HG02870 (cell line): ENCODE results near the gene NOL6.
"Not testable (repeated sequence)": the region's sequence is repeated elsewhere in the genome, so short reads cannot be mapped to it uniquely, and the experiment has no call there.

Source experiments
- ATAC-seq: cut with Tn5 transposase; IDR thresholded peaks from one replicate; pipeline ENCODE4 v1.9.1; 2021; ENCODE audit warnings: mild to moderate bottlenecking, moderate library complexity; ENCODE audit not compliant: unreplicated experiment

The NOL6 gene, protein sequence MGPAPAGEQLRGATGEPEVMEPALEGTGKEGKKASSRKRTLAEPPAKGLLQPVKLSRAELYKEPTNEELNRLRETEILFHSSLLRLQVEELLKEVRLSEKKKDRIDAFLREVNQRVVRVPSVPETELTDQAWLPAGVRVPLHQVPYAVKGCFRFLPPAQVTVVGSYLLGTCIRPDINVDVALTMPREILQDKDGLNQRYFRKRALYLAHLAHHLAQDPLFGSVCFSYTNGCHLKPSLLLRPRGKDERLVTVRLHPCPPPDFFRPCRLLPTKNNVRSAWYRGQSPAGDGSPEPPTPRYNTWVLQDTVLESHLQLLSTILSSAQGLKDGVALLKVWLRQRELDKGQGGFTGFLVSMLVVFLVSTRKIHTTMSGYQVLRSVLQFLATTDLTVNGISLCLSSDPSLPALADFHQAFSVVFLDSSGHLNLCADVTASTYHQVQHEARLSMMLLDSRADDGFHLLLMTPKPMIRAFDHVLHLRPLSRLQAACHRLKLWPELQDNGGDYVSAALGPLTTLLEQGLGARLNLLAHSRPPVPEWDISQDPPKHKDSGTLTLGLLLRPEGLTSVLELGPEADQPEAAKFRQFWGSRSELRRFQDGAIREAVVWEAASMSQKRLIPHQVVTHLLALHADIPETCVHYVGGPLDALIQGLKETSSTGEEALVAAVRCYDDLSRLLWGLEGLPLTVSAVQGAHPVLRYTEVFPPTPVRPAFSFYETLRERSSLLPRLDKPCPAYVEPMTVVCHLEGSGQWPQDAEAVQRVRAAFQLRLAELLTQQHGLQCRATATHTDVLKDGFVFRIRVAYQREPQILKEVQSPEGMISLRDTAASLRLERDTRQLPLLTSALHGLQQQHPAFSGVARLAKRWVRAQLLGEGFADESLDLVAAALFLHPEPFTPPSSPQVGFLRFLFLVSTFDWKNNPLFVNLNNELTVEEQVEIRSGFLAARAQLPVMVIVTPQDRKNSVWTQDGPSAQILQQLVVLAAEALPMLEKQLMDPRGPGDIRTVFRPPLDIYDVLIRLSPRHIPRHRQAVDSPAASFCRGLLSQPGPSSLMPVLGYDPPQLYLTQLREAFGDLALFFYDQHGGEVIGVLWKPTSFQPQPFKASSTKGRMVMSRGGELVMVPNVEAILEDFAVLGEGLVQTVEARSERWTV

DNA sequence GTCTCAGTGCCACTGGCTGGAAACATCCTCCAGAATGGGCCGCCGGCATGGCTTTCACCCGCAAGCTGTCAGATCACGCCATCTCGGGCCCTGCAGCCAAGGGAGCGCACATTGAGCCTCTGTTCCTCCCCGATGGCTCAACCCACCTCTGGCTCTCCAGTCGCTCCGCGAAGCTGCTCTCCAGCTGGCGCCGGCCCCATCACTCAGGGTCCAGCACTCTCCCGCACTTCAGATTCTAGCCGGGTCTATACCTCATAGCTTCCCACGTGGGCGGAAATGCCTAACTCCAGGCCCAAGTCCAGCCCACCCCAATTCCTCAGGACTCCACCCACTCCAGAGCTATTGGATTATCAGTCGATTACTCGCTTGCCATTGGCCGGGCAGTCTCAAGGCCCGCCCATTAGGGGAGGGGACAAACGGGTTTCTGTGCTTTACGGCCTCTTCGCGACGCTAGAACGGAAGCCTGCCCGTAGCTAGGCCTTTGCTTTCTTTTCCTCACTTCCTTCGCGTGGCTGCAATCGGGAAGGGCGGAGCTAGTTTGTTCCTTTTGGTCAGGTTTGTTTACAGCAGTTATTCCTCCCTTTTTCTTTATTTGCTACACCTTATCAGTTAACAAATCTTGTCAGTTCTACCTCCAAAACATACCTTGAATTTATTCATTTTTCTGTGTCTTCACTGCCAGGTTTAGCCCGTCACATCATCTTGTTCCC lies at the start of gene NOL6:
NOL6 (minus strand) TSS at position 282 of the 710 bp plus-strand sequence; CDS start at position 200, 82 bp downstream.
- ATAC-seq, result peak; percentile 99

DNA sequence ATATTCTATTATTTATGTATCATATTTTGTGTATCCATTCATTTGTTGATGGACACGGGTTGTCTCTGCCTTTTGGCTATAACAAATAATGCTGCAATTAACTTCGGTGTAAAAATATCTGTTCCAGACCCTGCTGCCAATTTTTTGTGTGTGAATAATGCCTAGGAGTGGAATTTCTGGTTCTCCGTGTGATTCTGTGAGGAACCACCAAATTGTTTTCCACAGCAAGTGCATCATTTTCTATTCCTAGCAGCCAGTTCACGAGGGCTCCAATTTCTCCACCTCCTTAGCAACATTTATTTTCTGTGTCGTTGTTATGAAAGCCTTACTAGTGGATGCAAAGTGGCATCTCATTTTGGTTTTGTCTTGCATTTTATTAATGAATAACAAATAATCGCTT lies 48.1 kb upstream of the NOL6 start:
- ATAC-seq, result not testable (repeated sequence)

DNA sequence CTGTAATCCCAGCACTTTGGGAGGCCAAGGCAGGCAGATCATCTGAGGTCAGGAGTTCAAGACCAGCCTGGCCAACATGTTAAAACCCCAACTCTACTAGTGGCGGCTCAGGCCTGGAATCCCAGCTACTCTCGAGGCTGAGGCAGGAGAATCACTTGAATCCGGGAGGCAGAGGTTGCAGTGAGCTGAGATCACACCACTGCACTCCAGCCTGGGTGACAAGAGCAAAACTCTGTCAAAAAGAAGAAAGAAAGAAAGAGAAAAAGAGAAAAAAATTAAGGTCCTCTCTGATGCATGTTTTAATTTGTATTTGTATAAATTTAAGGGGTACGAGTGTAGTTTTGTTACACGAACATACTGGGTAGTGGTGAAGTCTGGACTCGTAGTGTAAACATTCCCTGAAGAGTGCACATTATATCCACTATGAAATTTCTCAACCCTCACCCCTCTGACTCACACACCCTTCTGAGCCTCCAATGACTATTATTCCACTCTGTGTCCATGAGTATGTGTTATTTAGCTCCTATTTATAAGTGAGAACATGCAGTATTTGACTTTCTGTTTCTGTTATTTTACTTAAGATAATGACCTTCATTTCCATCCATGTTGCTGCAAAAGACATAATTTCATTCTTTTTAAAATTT lies 44.3 kb upstream of the NOL6 start:
- ATAC-seq, result not testable (repeated sequence)

DNA sequence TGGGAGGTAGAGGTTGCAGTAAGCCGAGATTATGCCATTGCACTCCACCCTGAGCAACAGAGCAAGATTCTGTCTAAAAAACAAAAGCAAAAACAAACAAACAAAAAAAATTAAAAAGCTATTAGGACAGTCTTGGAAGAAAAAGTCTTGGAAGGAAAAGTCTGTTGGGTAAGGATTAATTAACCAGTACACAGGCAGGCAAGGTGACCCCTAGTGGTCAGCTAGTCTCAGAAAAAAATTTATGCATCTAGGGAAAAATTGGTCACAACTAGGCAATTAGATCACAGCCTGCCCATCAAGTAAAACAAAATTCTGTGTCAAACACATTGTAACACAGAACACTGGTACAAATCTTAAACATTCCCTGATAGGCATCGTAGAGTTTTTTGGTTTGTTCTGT lies 43.6 kb upstream of the NOL6 start:
- no peak for ATAC-seq

DNA sequence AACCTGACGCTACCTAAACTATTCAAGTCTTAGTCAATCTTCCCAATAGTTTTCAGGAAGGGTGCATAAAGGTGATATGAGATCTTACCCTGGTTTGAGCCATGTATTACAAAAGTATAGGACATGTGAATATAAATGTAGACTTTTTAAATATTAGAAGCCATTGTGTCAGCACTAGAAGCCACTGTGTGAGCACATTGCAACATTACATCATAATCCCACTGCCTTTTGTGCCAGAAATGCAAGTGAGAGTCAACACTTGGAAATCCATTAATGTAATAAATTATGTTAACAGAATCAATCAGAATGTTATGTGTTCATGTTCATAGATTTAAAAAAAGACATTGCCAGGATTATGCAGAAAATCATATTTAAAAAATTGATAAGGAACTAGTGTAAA lies 42.7 kb upstream of the NOL6 start:
- ATAC-seq, result not testable (repeated sequence)

DNA sequence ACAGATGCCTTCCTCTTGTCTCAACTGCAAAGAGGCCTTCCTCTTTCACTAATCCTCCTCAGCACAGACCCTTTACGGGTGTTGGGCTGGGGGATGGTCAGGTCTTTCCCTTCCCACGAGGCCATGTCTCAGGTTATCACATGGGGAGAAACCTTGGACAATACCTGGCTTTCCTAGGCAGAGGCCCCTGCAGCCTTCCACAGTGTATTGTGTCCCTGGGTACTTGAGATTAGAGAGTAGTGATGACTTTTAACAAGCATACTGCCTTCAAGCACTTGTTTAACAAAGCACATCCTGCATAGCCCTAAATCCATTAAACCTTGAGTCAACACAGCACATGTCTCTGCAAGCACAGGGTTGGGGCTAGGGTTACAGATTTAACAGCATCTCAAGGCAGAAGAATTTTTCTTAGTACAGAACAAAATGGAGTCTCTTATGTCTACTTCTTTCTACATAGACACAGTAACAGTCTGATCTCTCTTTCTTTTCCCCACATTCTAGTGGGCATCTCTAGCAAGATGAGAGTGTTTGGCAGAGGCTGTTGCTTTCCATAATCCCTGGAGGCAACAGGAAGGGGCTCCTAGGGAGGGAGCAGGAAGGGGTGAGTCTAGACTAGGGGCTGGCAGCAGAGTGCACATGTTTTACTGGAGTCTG lies 41.7 kb upstream of the NOL6 start:
- ATAC-seq, result not testable (repeated sequence)

DNA sequence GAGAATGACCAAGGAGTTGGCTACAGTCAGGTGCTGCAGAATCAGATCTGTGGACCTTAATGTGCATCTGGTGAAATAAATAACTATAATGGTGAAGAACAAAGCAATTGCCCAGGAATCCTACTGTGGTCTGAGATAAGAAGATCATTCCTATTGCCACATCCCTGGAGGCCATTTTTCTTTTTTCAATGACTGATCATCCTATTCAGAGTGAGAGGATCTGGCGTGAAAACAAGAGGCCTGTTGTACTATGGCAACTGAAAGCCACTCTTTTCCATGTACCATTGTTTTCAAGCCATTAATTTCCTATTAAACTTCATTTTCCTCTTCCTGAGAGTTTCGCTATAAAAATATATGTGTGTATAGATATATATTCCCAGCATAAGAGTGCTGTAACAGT lies 38.8 kb upstream of the NOL6 start:
- not testable (repeated sequence) for ATAC-seq

DNA sequence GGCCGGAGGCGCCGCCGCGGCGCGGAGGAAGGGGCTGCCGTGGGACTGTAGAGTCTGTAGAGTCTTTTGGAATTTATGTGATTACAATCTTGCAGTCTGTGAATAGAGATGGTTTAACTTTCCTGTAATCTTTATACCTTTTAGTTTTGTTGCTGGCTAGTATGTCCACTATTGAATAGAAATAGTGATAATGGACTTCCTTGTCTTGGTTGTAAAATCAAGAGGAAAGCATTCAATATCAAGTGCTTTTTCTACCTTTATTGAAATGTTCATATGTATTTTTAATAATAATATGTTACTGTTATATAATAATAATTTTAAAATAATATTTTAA lies 37.4 kb upstream of the NOL6 start:
- not testable (repeated sequence) for ATAC-seq

DNA sequence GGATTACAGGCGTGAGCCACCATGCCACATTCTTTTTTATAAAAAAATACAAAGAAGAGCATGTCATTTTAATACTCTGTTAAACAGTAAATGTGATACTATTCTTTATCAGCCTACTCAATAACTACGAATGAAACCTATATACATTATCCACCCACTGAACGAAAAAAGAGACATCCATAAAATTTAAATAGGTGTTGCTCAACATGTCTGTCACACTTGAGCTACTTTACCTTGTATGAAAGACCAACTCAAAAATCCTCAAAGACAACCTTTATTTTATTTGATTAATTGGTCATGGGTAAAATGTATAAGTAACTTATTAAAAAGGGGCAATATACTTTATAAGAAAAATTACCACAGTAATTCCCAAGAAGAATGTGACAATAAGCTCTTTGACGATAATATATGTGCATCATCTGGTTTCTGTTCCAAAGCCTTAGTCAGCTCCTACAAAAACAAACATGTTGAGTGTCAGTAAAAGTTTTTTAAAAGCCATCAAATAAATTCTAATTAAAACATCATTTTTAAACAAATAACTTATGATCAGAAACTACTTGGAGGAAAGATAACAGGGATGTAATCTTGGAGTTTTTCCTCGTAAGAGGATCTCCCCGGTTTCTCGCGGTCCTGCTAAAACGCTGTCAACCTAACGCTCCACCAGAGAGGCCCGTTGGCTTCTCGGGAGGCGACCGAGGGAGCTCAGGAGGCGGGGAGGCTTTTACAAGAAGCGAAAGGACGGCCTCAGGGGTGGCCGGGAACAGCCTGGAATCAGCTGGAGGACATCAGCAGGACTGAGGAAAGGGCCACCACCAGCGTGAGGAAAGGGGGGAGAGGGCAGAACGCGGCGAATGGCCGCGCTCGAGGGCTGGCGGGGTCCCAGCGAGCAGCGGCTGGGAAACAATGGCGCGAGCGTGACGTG lies 36.8 kb upstream of the NOL6 start:
- peak; percentile 65 for ATAC-seq

DNA sequence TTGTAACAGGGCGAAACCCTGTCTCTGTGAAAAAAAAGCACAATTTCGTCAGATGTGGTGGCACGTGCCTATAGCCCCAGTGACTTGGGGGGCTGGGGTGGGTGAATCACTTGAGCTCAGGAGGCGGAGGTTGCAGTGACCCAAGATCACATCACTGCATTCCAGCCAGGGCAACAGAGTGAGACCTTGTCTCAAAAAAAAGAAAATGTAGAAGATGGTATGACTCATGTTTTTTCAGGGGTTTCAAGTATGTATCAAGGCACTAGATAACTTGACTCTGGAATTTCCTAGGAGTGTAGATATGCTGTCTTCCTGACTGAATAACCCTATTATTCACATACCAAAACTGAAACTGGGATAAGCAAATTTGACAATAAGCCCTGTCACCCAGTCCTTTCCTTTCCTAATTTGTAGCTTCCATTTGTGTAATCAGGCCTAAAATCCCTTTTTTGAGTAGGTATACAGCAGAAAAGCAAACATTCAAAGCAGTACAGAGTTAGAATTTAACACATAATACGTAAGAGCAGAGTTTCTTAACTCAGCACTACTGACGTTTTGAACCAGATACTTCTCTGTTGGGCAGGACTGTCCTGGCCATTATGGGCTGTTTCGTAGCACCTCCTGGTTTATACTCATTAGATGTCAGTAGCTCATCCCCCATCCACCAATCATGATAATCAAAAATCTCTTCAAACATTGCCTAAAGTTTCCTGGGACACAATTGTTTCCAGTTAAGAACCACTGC lies 33.1 kb upstream of the NOL6 start:
- no peak for ATAC-seq

DNA sequence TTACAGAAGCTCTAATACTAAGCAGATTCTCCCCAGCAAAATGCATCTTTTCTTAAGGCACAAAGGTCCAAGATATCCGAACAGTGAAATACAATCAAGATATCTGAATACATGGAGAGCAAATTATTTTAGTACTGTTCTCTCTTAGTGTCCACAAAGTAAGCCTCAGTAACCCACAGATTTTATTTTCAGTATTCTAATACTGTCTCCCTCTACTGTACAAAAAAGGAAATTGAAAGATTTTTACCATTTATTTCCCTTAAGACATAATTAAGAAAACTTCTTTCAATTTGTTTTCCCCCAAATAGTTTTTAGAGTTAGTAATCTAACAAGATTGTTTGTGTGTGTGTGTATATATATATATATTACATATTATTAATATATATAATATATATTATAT lies 24.7 kb upstream of the NOL6 start:
- no peak for ATAC-seq

DNA sequence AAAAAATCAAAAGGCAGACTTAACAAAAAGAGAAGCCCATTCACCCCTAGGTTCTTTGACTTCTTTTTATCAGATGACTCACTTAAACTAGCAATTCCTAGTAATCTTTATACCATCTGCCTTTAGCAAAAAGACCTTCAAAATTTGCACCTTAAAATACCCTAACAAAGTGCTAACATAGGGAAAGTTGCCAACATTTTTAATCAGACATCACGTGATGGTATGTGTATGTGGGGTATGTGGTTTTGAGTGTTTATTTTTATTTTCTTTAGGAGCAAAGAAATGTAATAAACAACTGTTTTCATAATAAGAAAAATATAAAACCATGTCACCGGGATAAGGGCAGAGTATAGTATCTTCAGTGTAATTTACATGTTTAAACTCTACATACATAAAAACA lies 20.1 kb upstream of the NOL6 start:
- not testable (repeated sequence) for ATAC-seq

DNA sequence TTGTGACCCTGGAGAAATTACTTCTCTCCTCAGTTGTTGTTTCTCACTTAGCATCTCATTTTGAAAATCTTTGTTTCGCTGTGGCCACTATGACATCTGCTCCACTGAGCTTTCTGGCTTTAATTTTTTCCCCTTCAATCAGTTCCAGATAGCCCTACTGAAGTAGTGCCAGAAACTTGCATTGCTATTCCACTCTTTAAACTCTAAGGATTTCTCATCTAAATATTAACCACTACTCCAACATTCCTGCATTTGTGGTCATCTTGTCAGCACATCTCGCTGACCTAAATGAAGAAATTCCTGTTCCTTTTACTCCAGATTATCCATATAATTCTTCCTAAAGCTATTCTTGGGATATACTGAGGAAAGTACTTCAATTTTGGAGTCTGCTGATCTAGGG lies 15.3 kb upstream of the NOL6 start:
- no peak for ATAC-seq

DNA sequence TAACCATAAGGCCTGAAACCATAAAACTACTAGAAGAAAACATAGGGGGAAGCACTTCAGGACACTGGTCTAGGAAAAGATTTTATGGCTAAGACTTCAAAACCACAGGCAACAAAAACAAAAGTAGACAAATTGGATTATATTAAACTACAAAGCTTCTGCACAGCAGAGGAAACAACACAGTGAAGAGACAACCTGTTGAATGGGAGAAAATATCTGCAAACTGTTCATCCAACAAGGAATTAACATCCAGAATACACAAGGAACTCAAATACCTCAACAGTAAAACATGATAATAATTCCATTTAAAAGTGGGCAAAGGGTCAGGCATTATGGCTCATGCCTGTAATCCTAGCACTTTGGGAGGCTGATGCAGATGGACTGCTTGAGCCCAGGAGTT lies 11.6 kb upstream of the NOL6 start:
- not testable (repeated sequence) for ATAC-seq

DNA sequence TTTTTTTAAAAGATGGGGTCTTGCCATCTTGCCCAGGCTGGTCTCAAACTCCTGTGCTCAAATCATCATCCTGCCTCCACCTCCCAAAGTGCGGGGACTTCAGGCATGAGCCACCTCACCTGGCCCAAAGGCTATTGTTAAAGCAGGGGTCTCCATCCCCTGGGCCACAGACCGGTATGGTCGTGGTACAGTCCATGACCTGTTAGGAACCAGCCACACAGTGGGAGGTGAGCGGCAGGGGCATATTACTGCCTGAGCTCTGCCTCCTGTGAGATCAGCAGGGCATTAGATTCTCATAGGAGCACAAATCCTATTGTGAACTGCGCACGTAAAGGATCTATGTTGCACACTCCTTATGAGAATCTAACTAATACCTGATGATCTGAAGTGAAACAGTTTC lies 7.3 kb upstream of the NOL6 start:
- ATAC-seq, result no peak

DNA sequence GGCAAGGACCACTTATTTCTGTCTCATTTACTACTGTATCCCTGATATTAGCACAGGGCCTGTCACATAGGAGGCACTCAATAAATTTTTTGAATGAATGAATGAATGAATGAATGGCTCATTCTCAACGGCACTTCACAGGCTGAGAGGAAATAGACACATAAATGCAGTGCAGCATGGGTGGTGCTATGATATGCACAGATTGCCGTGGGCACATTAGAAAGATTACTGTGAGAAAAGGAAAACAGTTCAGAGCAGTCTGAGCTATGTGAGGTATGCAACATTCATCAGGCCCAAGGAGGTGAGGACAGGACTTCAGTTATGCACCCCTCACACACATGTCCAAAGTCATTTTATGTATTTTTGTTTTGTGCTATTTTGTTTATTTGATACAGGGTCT lies 6.4 kb upstream of the NOL6 start:
- no peak for ATAC-seq

DNA sequence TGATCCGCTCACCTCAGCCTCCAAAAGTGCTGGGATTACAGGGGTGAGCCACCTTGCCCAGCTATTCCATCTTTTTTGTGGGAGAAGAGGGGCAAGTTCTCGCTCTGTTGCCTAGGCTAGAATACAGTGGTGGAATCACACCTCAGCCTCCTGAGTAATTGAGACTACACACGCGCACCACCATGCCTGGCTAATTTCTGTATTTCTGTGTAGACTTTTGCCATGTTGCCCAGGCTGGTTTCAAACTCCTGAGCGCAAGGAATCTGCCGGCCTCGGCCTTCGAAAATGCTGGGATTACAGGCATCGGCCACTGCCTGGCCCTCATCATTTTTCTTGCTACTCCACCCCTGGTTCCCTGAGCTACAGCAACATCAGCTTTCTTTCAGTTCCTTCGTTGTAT lies 2.8 kb upstream of the NOL6 start:
- ATAC-seq, result no peak

DNA sequence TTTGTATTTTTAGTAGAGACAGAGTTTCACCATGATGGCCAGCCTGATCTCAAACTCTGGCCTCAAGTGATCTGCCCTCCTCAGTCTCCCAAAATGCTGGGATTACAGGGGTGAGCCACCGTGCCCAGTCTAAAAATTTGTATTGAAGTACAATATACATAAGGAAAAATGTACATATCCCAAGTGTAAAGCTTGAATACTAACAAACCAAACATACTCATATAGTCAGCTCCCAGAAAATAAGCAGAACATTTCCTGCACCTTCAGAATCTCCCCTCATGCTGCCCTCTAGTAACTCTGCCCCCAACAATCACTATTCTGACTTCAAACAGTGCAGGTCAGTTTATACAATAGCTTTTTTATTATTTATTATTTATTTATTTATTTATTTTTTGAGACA lies 1.6 kb upstream of the NOL6 start:
- ATAC-seq, result no peak
